Keratinocyte (primary cell): Measurements from ENCODE around the gene FAP. TPM values are rescaled to one million over a fixed set of nuclear protein-coding genes. Genes with fewer than 3 reads are reported as not detected.

ENCODE experiments used
- DNase-seq: peaks from one replicate; pipeline ENCODE4 v3.0.0-alpha.2; 2011; ENCODE audit warnings: low read depth, missing footprints, low spot score
- FAIRE-seq: peaks from 2 replicates; lab custom pipeline; 2011; peaks lifted over from hg19 to GRCh38; lab: Jason Lieb, UNC
- H2AFZ ChIP-seq: 2 replicates; pipeline ENCODE4 v1.6.0; 2012; ENCODE audit warnings: low read length, control low read depth, inconsistent platforms; ENCODE audit not compliant: control insufficient read depth
- H3K27ac ChIP-seq: 2 replicates; pipeline ENCODE4 v1.5.1; 2011; ENCODE audit warnings: low read length; ENCODE audit not compliant: control insufficient read depth, insufficient read depth
- H3K27me3 ChIP-seq: 3 replicates; pipeline ENCODE4 v1.6.0; 2011; ENCODE audit warnings: low read length; ENCODE audit not compliant: control insufficient read depth, insufficient read depth; ENCODE audit errors: extremely low read depth
- H3K36me3 ChIP-seq, 2 experiments: 2 replicates in 1 of 2; 3 replicates in 1 of 2; pipeline ENCODE4 v1.5.1; 2011; ENCODE audit warnings: low read length in 2 of 2, mild to moderate bottlenecking in 1 of 2; ENCODE audit not compliant: control insufficient read depth in 2 of 2, insufficient read depth in 2 of 2; ENCODE audit errors: extremely low read depth in 1 of 2
- H3K4me1 ChIP-seq: 3 replicates; pipeline ENCODE4 v1.5.1; 2011; ENCODE audit warnings: low read length; ENCODE audit not compliant: control insufficient read depth, insufficient read depth; ENCODE audit errors: extremely low read depth
- H3K4me2 ChIP-seq: 3 replicates; pipeline ENCODE4 v1.6.0; 2011; ENCODE audit warnings: low read depth, low read length; ENCODE audit not compliant: control insufficient read depth, insufficient read depth; ENCODE audit errors: extremely low read depth
- H3K4me3 ChIP-seq, 3 experiments: fragments of 200-600 bp in 1 of 3; sonication (generic) in 1 of 3; 2 replicates in 2 of 3; 3 replicates in 1 of 3; pipeline ENCODE4 v1.5.1; 2011 to 2016; ENCODE audit warnings: low read length in 3 of 3, mild to moderate bottlenecking in 3 of 3, control low read depth in 2 of 3, inconsistent platforms in 1 of 3, low read depth in 1 of 3, mixed read lengths in 1 of 3, mixed run types in 1 of 3, moderate library complexity in 1 of 3; ENCODE audit not compliant: control insufficient read depth in 2 of 3, insufficient read depth in 2 of 3; ENCODE audit errors: extremely low read depth in 1 of 3
- H3K79me2 ChIP-seq: 2 replicates; pipeline ENCODE4 v1.6.0; 2012; ENCODE audit warnings: low read length; ENCODE audit not compliant: control insufficient read depth, insufficient read depth
- H3K9ac ChIP-seq: 3 replicates; pipeline ENCODE4 v1.6.0; 2011; ENCODE audit warnings: low read length; ENCODE audit not compliant: control insufficient read depth, insufficient read depth; ENCODE audit errors: extremely low read depth
- H3K9me1 ChIP-seq: 3 replicates; pipeline ENCODE4 v1.6.0; 2011; ENCODE audit warnings: low read length; ENCODE audit not compliant: control insufficient read depth, insufficient read depth; ENCODE audit errors: extremely low read depth
- H3K9me3 ChIP-seq: 2 replicates; pipeline ENCODE4 v1.5.1; 2012; ENCODE audit warnings: low read depth, low read length; ENCODE audit not compliant: control insufficient read depth
- H4K20me1 ChIP-seq: 3 replicates; pipeline ENCODE4 v1.6.0; 2011; ENCODE audit warnings: low read length; ENCODE audit not compliant: control insufficient read depth, insufficient read depth; ENCODE audit errors: extremely low read depth
- CTCF ChIP-seq, 3 experiments: IDR thresholded peaks in 1 of 3; conservative IDR thresholded peaks in 1 of 3; optimal IDR thresholded peaks in 1 of 3; 2 replicates in 2 of 3; 3 replicates in 1 of 3; pipeline versions ENCODE3 to v1.5.1; 2011; ENCODE audit warnings: low read length in 3 of 3, mild to moderate bottlenecking in 3 of 3, moderate library complexity in 2 of 3, control low read depth in 1 of 3, inconsistent platforms in 1 of 3; ENCODE audit not compliant: insufficient read depth in 2 of 3; ENCODE audit errors: extremely low read depth in 1 of 3
- EZH2 ChIP-seq: IDR thresholded peaks from one replicate; pipeline ENCODE4 v1.6.1; 2012; ENCODE audit warnings: inconsistent platforms, mild to moderate bottlenecking, low read length, moderate library complexity
- dilution Hi-C: fragments of 300-500 bp; cut with MboI; formaldehyde crosslinking; loops from one replicate; pipeline ENCODE4 v1.7.0; 2020; ENCODE audit warnings: low sequenced_read_pairs; ENCODE audit not compliant: extremely low pct_ligation_motif_present
- polyA plus RNA-seq, 5 experiments: library from polyadenylated mRNA; depleted of rRNA in 3 of 5; stranded (reverse) in 3 of 5; stranded (forward) in 1 of 5; unstranded in 1 of 5; fragments of >200 nt; gene quantifications; 1 replicate in 1 of 5; 2 replicates in 3 of 5; 3 replicates in 1 of 5; pipeline versions ENCODE4 v1.2.1 to v1.2.3, GENCODE V29; 2011 to 2012; ENCODE audit warnings: missing spikeins in 2 of 5, low read depth in 1 of 5, low replicate concordance in 1 of 5

FAP gene
- polyA plus RNA-seq, 1 donor (not counting 4 experiments of a cell fraction or from before 2014, with no cell fraction given), result 8.5 TPM

DNA sequence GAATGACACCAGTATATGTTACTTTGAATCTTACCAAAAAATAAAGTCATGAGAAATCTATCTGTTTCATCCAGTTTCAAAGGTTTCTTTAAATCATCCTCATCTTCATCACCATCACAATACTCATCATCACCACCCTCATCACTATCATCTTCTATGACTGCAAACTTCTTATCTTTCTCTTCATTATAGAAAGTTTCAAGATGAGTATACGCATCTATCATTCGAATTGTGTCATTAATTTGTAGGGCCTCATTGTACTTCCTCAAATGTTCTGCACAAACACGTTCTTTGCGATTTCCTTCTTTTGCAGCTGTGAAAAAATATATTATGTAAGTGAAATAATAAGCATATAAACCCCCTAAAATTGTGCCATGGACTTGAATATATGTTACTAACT lies 34.1 kb upstream of the FAP start:
- H3K9me1 ChIP-seq, result no peaks in the 10 kb centered on the region
- H3K79me2 ChIP-seq, result no peaks in the 10 kb centered on the region
- no peak for FAIRE-seq
- no peak for DNase-seq
- H3K36me3 ChIP-seq, result peaks cover 2 to 8% of the 10 kb centered on the region in 2 experiments
- no peaks in the 10 kb centered on the region for H3K4me1 ChIP-seq
- no peak overlapping the region for H3K4me2 ChIP-seq
- no peaks in the 10 kb centered on the region for H3K27me3 ChIP-seq
- no peak overlapping the region for H3K9ac ChIP-seq
- no peak overlapping the region for H3K27ac ChIP-seq
- no peaks in the 10 kb centered on the region for H4K20me1 ChIP-seq
- H2AFZ ChIP-seq, result no peak overlapping the region
- dilution Hi-C loops, result no loop called here
- H3K9me3 ChIP-seq, result no peaks in the 10 kb centered on the region
- H3K4me3 ChIP-seq, result no peak overlapping the region
- no peak for TF ChIP-seq EZH2
- no peak for TF ChIP-seq CTCF (optimal IDR thresholded peaks at IDR 0.05 in 1 of 3, IDR thresholded peaks at IDR 0.05 in 1 of 3, conservative IDR thresholded peaks at IDR 0.05 in 1 of 3; ENCODE audit: extremely low read depth in 1 of 3, insufficient read depth in 2 of 3, low read length in 3 of 3)

DNA sequence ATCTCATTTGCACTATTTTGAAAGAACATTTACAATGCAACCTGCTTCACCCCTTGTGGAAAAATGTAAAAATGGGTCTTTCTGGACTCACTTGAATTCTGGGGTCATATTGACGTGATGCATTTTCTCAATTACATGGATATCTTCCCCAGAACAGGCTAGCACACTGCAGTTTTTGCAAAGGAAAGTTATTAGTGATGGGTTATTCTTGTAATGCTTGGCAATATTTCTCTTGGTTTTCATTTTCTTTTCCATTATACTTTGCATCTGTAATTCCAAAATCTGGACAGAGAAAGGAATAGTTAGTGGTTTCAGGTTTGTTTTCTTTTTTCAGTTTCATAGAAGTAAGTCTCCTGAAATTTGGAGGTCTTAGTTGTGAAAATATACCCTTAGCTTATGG lies 24.8 kb upstream of the FAP start:
- Histone ChIP-seq H3K4me2 (no peak overlapping the region), H3K9me1 (no peaks in the 10 kb centered on the region), H3K4me1 (no peaks in the 10 kb centered on the region), H3K9me3 (no peaks in the 10 kb centered on the region), H3K9ac (no peak overlapping the region), H3K36me3 (peaks cover 0 to 10% of the 10 kb centered on the region in 2 experiments), H3K27me3 (no peaks in the 10 kb centered on the region), H3K4me3 (no peak overlapping the region), H2AFZ (no peak overlapping the region), H3K79me2 (no peaks in the 10 kb centered on the region), H4K20me1 (no peaks in the 10 kb centered on the region), H3K27ac (no peak overlapping the region)
- dilution Hi-C loops, result no loop called here
- FAIRE-seq (no peak), DNase-seq (no peak)
- TF ChIP-seq CTCF (optimal IDR thresholded peaks at IDR 0.05 in 1 of 3, IDR thresholded peaks at IDR 0.05 in 1 of 3, conservative IDR thresholded peaks at IDR 0.05 in 1 of 3; ENCODE audit: extremely low read depth in 1 of 3, insufficient read depth in 2 of 3, low read length in 3 of 3), result no peak
- no peak for TF ChIP-seq EZH2
